C4-2B (cell line): ENCODE results near the gene TRIM25.

Experiments used
- CTCF ChIP-seq: fragments of 450-650 bp; conservative IDR thresholded peaks from 2 replicates; pipeline ENCODE4 v1.5.1; 2017; ENCODE audit warnings: mild to moderate bottlenecking
- ZFX ChIP-seq: fragments of 450-650 bp; IDR thresholded peaks from 2 replicates; pipeline ENCODE4 v1.6.1; 2017

- TF ChIP-seq CTCF, result no peak
- TF ChIP-seq ZFX, result no peak
These were observed 33.9 kb upstream of the TRIM25 start for GRCh38 chr17:56947741-56948140.
